H9 (cell line): ENCODE results near the gene SNRPD3. TPM values are rescaled to one million over a fixed set of nuclear protein-coding genes. Genes with fewer than 3 reads are reported as not detected.

Source experiments
- DNase-seq: peaks from one replicate; pipeline ENCODE4 v3.0.0-alpha.2; 2017
- H2AFZ ChIP-seq: one replicate; pipeline ENCODE4 v1.6.1; 2013; ENCODE audit warnings: mild to moderate bottlenecking, low read length, control low read depth, moderate library complexity
- H2AK5ac ChIP-seq: 2 replicates; pipeline ENCODE4 v1.6.1; 2013; ENCODE audit warnings: low read length, control low read depth, mixed read lengths; ENCODE audit not compliant: insufficient read length
- H2BK120ac ChIP-seq: one replicate; pipeline ENCODE4 v1.6.1; 2013; ENCODE audit warnings: low read depth, mild to moderate bottlenecking, low read length, control low read depth, inconsistent platforms; ENCODE audit not compliant: poor library complexity, severe bottlenecking
- H2BK12ac ChIP-seq: 2 replicates; pipeline ENCODE4 v1.6.1; 2013; ENCODE audit warnings: low read length, control low read depth, mixed read lengths, low read depth; ENCODE audit not compliant: insufficient read length
- H2BK15ac ChIP-seq: 2 replicates; pipeline ENCODE4 v1.6.1; 2013; ENCODE audit warnings: low read depth, low read length, control low read depth
- H2BK20ac ChIP-seq: one replicate; pipeline ENCODE4 v1.6.1; 2013; ENCODE audit warnings: low read depth, mild to moderate bottlenecking, low read length, control low read depth, inconsistent platforms; ENCODE audit not compliant: poor library complexity, severe bottlenecking
- H2BK5ac ChIP-seq: 2 replicates; pipeline ENCODE4 v1.6.1; 2013; ENCODE audit warnings: low read length, control low read depth, mixed read lengths; ENCODE audit not compliant: insufficient read length
- H3K14ac ChIP-seq: 2 replicates; pipeline ENCODE4 v1.6.1; 2013; ENCODE audit warnings: low read length, control low read depth; ENCODE audit not compliant: insufficient read depth
- H3K18ac ChIP-seq: 2 replicates; pipeline ENCODE4 v1.6.1; 2013; ENCODE audit warnings: low read depth, mild to moderate bottlenecking, mixed read lengths, low read length, control low read depth; ENCODE audit not compliant: insufficient read length
- H3K23ac ChIP-seq: 2 replicates; pipeline ENCODE4 v1.6.1; 2013; ENCODE audit warnings: low read length, control low read depth, mixed read lengths, low read depth; ENCODE audit not compliant: insufficient read length
- H3K23me2 ChIP-seq: 2 replicates; pipeline ENCODE4 v1.6.1; 2013; ENCODE audit warnings: low read depth, mild to moderate bottlenecking, mixed read lengths, low read length, control low read depth; ENCODE audit not compliant: insufficient read length, poor library complexity, severe bottlenecking
- H3K27ac ChIP-seq: 2 replicates; pipeline ENCODE4 v1.5.1; 2013; ENCODE audit warnings: low read length, control low read depth, mixed read lengths, low read depth; ENCODE audit not compliant: insufficient read length
- H3K27me3 ChIP-seq: 2 replicates; pipeline ENCODE4 v1.6.1; 2013; ENCODE audit warnings: low read length, control low read depth, inconsistent platforms; ENCODE audit not compliant: insufficient read depth
- H3K4ac ChIP-seq: 2 replicates; pipeline ENCODE4 v1.6.1; 2013; ENCODE audit warnings: low read depth, mild to moderate bottlenecking, control low read depth, inconsistent platforms, low read length, moderate library complexity
- H3K4me1 ChIP-seq: 2 replicates; pipeline ENCODE4 v1.6.1; 2013; ENCODE audit warnings: low read length, control low read depth, inconsistent platforms; ENCODE audit not compliant: insufficient read depth
- H3K4me2 ChIP-seq: 2 replicates; pipeline ENCODE4 v1.6.1; 2013; ENCODE audit warnings: low read length, control low read depth, mixed read lengths; ENCODE audit not compliant: insufficient read length, insufficient read depth
- H3K56ac ChIP-seq: 2 replicates; pipeline ENCODE4 v1.6.1; 2013; ENCODE audit warnings: low read depth, mild to moderate bottlenecking, mixed read lengths, low read length, control low read depth; ENCODE audit not compliant: insufficient read length
- H3K79me1 ChIP-seq: 2 replicates; pipeline ENCODE4 v1.6.1; 2013; ENCODE audit warnings: low read depth, mild to moderate bottlenecking, moderate library complexity, low read length, control low read depth, inconsistent platforms; ENCODE audit not compliant: insufficient read depth, poor library complexity, severe bottlenecking
- H3K79me2 ChIP-seq: 2 replicates; pipeline ENCODE4 v1.6.1; 2013; ENCODE audit warnings: low read length, control low read depth, inconsistent platforms; ENCODE audit not compliant: insufficient read depth
- H3K9ac ChIP-seq: 2 replicates; pipeline ENCODE4 v1.6.1; 2013; ENCODE audit warnings: low read length, control low read depth, mixed read lengths; ENCODE audit not compliant: insufficient read length; ENCODE audit errors: extremely low read depth
- H3K9me3 ChIP-seq: one replicate; pipeline ENCODE4 v1.6.1; 2013; ENCODE audit warnings: low read depth, low read length, inconsistent platforms; ENCODE audit not compliant: control insufficient read depth
- H3T11ph ChIP-seq: one replicate; pipeline ENCODE4 v1.6.1; 2013; ENCODE audit warnings: mild to moderate bottlenecking, low read length, control low read depth, inconsistent platforms
- H4K20me1 ChIP-seq: one replicate; pipeline ENCODE4 v1.6.1; 2013; ENCODE audit not compliant: control insufficient read depth, insufficient read length, insufficient read depth
- H4K5ac ChIP-seq: 2 replicates; pipeline ENCODE4 v1.6.1; 2013; ENCODE audit warnings: low read depth, mild to moderate bottlenecking, mixed read lengths, low read length, control low read depth; ENCODE audit not compliant: insufficient read length
- H4K8ac ChIP-seq: replicated peaks from 2 replicates; pipeline ENCODE4 v1.6.1; 2013; ENCODE audit warnings: low read length, control low read depth, mixed read lengths, low read depth; ENCODE audit not compliant: insufficient read length
- H4K91ac ChIP-seq: 2 replicates; pipeline ENCODE4 v1.6.1; 2013; ENCODE audit warnings: low read depth, mild to moderate bottlenecking, moderate library complexity, mixed read lengths, low read length, control low read depth; ENCODE audit not compliant: insufficient read length
- H3K27ac Mint-ChIP-seq, 3 experiments: 2 replicates in 2 of 3; 3 replicates in 1 of 3; pipeline ENCODE4 v1.8.0; 2020 to 2021; ENCODE audit warnings: mixed read lengths in 3 of 3, mild to moderate bottlenecking in 1 of 3, moderate library complexity in 1 of 3
- H3K27me3 Mint-ChIP-seq: 2 replicates; pipeline ENCODE4 v1.8.0; 2021; ENCODE audit warnings: low read depth, mild to moderate bottlenecking, moderate library complexity, mixed read lengths
- H3K36me3 Mint-ChIP-seq, 3 experiments: 2 replicates in 2 of 3; 3 replicates in 1 of 3; pipeline ENCODE4 v1.8.0; 2020 to 2021; ENCODE audit warnings: low read depth in 3 of 3, mixed read lengths in 3 of 3; ENCODE audit not compliant: insufficient read depth in 1 of 3
- H3K4me1 Mint-ChIP-seq, 2 experiments: 2 replicates each; pipeline ENCODE4 v1.8.0; 2020; ENCODE audit warnings: mixed read lengths in 2 of 2
- H3K4me3 Mint-ChIP-seq, 2 experiments: 2 replicates in 1 of 2; 3 replicates in 1 of 2; pipeline ENCODE4 v1.8.0; 2020 to 2021; ENCODE audit warnings: mild to moderate bottlenecking in 2 of 2, mixed read lengths in 2 of 2, moderate library complexity in 1 of 2
- H3K9me3 Mint-ChIP-seq, 2 experiments: 2 replicates in 1 of 2; 3 replicates in 1 of 2; pipeline ENCODE4 v1.8.0; 2020; ENCODE audit warnings: mild to moderate bottlenecking in 2 of 2, mixed read lengths in 2 of 2, moderate library complexity in 1 of 2
- WGBS: extraction: QIAGEN DNeasy Blood & Tissue Kit; methylation state at CpG from one replicate; pipeline ENCODE4 v1.1.7; 2013; ENCODE audit warnings: missing lambda C conversion rate, low lambda C conversion rate, mixed read lengths; ENCODE audit not compliant: insufficient read length; ENCODE audit errors: extremely low coverage; 5-methylcytosine and 5-hydroxymethylcytosine counted together
- total RNA-seq: library from RNA; stranded (reverse); gene quantifications from 2 replicates; pipeline ENCODE4 v1.2.1, GENCODE V29; 2021
- TF ChIP-seq, protein P1 (sequence below): fragments of 200-600 bp; sonication (generic); conservative IDR thresholded peaks from 3 replicates; pipeline ENCODE4 v1.8.0; 2021; ENCODE audit warnings: antibody characterized with exemption, mild to moderate bottlenecking

The SNRPD3 gene
- total RNA-seq, 1 experiment from 2014 or later = 212 TPM

DNA sequence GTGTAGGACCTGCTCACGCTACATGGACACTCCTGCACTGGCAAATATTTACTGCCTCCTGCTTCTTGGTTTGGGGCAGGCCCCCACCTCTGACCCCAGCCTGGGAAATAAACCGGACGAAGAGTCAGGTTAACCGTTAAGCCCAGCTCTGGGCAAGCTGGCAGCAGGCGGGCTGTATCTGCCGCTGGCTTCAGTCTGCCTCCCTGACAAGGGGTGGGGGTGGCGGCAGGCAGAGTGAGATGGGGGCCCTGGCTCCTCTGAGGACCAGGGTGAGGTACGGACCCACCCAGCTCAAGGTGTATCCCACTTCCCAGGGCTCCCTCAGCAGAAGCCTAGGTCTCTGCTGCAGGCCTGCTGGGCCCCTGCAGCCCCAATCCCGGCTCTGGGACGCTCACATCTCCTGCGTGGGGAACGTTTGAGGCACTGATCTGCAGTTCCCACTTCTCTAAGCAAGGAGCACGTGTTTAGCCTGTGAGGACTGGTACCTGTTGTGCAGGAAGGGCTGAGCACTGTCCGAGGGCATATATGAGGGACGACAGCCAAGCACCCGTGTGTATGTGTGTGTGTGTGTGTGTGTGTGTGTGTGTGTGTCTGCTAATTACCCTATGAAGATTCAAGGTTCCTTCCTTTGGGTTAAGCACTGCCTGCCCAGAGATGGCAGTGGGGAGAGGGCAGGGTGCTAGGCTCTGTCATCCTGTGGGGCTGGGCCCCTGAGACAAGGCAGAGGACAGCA lies 38.2 kb downstream of the SNRPD3 start:
- H3K79me2 ChIP-seq = no peaks in the 10 kb centered on the region
- no peak overlapping the region for H4K5ac ChIP-seq
- no peaks in the 10 kb centered on the region for H3K9me3 Mint-ChIP-seq
- H3K27ac Mint-ChIP-seq = no peak overlapping the region
- H2BK120ac ChIP-seq = no peak overlapping the region
- no peak overlapping the region for H2BK20ac ChIP-seq
- no peak overlapping the region for H3K4me2 ChIP-seq
- no peak overlapping the region for H3T11ph ChIP-seq
- H3K27ac ChIP-seq = no peak overlapping the region
- H2AFZ ChIP-seq = no peak overlapping the region
- H3K18ac ChIP-seq = no peak overlapping the region
- no peak overlapping the region for H3K14ac ChIP-seq
- H4K20me1 ChIP-seq = no peaks in the 10 kb centered on the region
- H3K23ac ChIP-seq = no peak overlapping the region
- H3K27me3 ChIP-seq = no peaks in the 10 kb centered on the region
- no peak overlapping the region for H2BK5ac ChIP-seq
- H3K36me3 Mint-ChIP-seq = no peaks in the 10 kb centered on the region
- peak overlapping the region in 1 of 2 experiments; percentile 81; a peak in 3 of 5 replicates for H3K4me3 Mint-ChIP-seq
- H3K79me1 ChIP-seq = no peaks in the 10 kb centered on the region
- H3K9ac ChIP-seq = no peak overlapping the region
- no peak overlapping the region for H3K4ac ChIP-seq
- H3K23me2 ChIP-seq = no peaks in the 10 kb centered on the region
- H3K9me3 ChIP-seq = no peaks in the 10 kb centered on the region
- TF ChIP-seq, protein P1, sequence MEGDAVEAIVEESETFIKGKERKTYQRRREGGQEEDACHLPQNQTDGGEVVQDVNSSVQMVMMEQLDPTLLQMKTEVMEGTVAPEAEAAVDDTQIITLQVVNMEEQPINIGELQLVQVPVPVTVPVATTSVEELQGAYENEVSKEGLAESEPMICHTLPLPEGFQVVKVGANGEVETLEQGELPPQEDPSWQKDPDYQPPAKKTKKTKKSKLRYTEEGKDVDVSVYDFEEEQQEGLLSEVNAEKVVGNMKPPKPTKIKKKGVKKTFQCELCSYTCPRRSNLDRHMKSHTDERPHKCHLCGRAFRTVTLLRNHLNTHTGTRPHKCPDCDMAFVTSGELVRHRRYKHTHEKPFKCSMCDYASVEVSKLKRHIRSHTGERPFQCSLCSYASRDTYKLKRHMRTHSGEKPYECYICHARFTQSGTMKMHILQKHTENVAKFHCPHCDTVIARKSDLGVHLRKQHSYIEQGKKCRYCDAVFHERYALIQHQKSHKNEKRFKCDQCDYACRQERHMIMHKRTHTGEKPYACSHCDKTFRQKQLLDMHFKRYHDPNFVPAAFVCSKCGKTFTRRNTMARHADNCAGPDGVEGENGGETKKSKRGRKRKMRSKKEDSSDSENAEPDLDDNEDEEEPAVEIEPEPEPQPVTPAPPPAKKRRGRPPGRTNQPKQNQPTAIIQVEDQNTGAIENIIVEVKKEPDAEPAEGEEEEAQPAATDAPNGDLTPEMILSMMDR = no peak
- H2AK5ac ChIP-seq = no peak overlapping the region
- no peak overlapping the region for H4K8ac ChIP-seq
- no peak for DNase-seq
- peaks cover 6 to 28% of the 10 kb centered on the region in 2 experiments for H3K4me1 Mint-ChIP-seq
- no peaks in the 10 kb centered on the region for H3K4me1 ChIP-seq
- H3K56ac ChIP-seq = no peak overlapping the region
- no peak overlapping the region for H2BK15ac ChIP-seq
- no peak overlapping the region for H4K91ac ChIP-seq
- no peak overlapping the region for H2BK12ac ChIP-seq
- WGBS = no CpG with 5 or more reads among the region's 16 CpGs
- no peaks in the 10 kb centered on the region for H3K27me3 Mint-ChIP-seq
